Mammary epithelial cell (primary cell): ENCODE results near the gene DNAJB6.

Source experiments
- EZH2 ChIP-seq: IDR thresholded peaks from 2 replicates; pipeline ENCODE4 v1.6.1; 2012; ENCODE audit warnings: low read length, inconsistent platforms, borderline replicate concordance
- TF ChIP-seq, protein P1 (sequence below), 2 donors: IDR thresholded peaks in 1 of 2; conservative IDR thresholded peaks in 1 of 2; 2 replicates each; pipeline ENCODE4 v1.5.1; 2011 to 2012; ENCODE audit warnings: inconsistent platforms in 2 of 2, low read length in 2 of 2, mild to moderate bottlenecking in 2 of 2, control low read depth in 1 of 2, low read depth in 1 of 2; ENCODE audit not compliant: insufficient read depth in 1 of 2; ENCODE audit errors: extremely low read depth in 1 of 2

DNA sequence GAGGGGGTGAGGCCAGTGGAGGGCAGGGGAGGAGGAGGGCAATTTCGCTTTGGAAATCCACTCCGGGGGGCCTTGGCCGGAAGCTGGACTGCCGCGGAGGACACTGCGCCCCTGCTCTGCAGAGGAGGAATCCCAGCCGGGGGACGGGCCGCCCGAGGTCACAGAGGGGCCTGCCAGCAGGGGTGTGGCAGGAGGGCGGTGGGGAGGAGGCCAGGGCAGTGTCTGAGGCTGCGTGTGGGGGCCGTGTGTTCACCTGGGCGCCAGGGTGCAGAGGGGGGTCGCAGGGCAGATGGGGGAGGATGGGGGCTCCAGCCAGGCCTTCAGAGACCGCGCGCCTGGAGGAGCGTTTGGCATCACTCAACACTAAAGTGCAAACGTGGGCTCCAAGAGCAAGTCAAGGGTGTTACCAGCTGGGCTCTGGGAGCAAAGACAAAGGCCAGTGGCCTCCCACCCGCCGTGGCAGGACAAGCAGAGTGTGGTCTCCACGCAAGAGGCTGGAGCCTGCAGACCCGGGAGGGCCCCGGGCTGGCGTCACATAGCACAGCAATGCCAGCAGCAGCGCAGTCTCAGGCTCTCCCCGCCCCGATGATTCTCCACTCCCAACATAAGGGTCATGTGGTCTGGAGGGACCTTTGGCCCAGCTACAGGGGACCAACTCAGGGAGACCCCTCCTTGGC lies 45.3 kb upstream of the DNAJB6 start:
- TF ChIP-seq, protein P1, sequence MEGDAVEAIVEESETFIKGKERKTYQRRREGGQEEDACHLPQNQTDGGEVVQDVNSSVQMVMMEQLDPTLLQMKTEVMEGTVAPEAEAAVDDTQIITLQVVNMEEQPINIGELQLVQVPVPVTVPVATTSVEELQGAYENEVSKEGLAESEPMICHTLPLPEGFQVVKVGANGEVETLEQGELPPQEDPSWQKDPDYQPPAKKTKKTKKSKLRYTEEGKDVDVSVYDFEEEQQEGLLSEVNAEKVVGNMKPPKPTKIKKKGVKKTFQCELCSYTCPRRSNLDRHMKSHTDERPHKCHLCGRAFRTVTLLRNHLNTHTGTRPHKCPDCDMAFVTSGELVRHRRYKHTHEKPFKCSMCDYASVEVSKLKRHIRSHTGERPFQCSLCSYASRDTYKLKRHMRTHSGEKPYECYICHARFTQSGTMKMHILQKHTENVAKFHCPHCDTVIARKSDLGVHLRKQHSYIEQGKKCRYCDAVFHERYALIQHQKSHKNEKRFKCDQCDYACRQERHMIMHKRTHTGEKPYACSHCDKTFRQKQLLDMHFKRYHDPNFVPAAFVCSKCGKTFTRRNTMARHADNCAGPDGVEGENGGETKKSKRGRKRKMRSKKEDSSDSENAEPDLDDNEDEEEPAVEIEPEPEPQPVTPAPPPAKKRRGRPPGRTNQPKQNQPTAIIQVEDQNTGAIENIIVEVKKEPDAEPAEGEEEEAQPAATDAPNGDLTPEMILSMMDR (conservative IDR thresholded peaks at IDR 0.05 in 1 of 2, IDR thresholded peaks at IDR 0.05 in 1 of 2; ENCODE audit: extremely low read depth in 1 of 2, insufficient read depth in 1 of 2, low read depth in 1 of 2, low read length in 2 of 2), result no peak
- TF ChIP-seq EZH2, result no peak
